Colonic mucosa (tissue), 4 donors: ENCODE measurements around the gene CCDC88C. TPM values are rescaled to one million over a fixed set of nuclear protein-coding genes. Genes with fewer than 3 reads are reported as not detected.

Source experiments
- DNase-seq: peaks from one replicate; pipeline ENCODE4 v3.0.0-alpha.2; 2020
- H3K27ac ChIP-seq: fragments of 200-600 bp; one replicate; pipeline ENCODE4 v1.8.0; 2021
- H3K27me3 ChIP-seq: fragments of 200-600 bp; one replicate; pipeline ENCODE4 v1.8.0; 2021
- H3K36me3 ChIP-seq: fragments of 200-600 bp; one replicate; pipeline ENCODE4 v1.8.0; 2021
- H3K4me1 ChIP-seq: fragments of 200-600 bp; one replicate; pipeline ENCODE4 v1.8.0; 2021; ENCODE audit warnings: mild to moderate bottlenecking
- H3K4me3 ChIP-seq: fragments of 200-600 bp; one replicate; pipeline ENCODE4 v1.8.0; 2021
- H3K9ac ChIP-seq, 2 donors: one replicate each; pipeline ENCODE4 v1.7.0; 2013; ENCODE audit warnings: control low read depth in 2 of 2, low read depth in 2 of 2, low read length in 2 of 2
- H3K9me3 ChIP-seq: fragments of 200-600 bp; one replicate; pipeline ENCODE4 v1.8.0; 2021
- CTCF ChIP-seq: fragments of 200-600 bp; IDR thresholded peaks from one replicate; pipeline ENCODE4 v1.8.0; 2022; ENCODE audit warnings: antibody characterized with exemption, mild to moderate bottlenecking
- intact Hi-C: fragments of 100-400 bp; cut with DNase I; formaldehyde crosslinking; loops from one replicate; pipeline ENCODE4 v1.14.1; 2022
- total RNA-seq, 2 donors: library from RNA; stranded (reverse); fragmentation: NEBNext Ultra II Directional in 1 of 2; extraction: Animal tissue kit (Norgen Biotek cat#: 25700) in 1 of 2; gene quantifications; one replicate each; pipeline ENCODE4 v1.2.1, GENCODE V29; 2021
- donor health status: healthy.
- donor health status: DM: no; HTN: no; CAD: no.
- donor health status: DM: no; HTN: no; CAD: no.

The CCDC88C gene
- total RNA-seq, 2 donors from 2014 or later: 45.6 to 48.0 TPM

GRCh38 chr14:91394105-91395081, 23.2 kb downstream of the CCDC88C start:
- DNase-seq: no peak
- Histone ChIP-seq H3K27me3 (no peaks in the 10 kb centered on the region), H3K36me3 (no peaks in the 10 kb centered on the region), H3K9ac (no peak overlapping the region), H3K27ac (no peak overlapping the region), H3K4me1 (peaks cover 29% of the 10 kb centered on the region), H3K9me3 (no peaks in the 10 kb centered on the region), H3K4me3 (no peak overlapping the region)
- intact Hi-C loops: no loop called here
- no peak for TF ChIP-seq CTCF

- H3K9me3 ChIP-seq: no peaks in the 10 kb centered on the region
- no peaks in the 10 kb centered on the region for H3K27me3 ChIP-seq
- no peaks in the 10 kb centered on the region for H3K36me3 ChIP-seq
- H3K9ac ChIP-seq: no peak overlapping the region
- H3K27ac ChIP-seq: no peak overlapping the region
- no peak overlapping the region for H3K4me3 ChIP-seq
- intact Hi-C loops: no loop called here
- DNase-seq: no peak
- H3K4me1 ChIP-seq: peaks cover 16% of the 10 kb centered on the region
- TF ChIP-seq CTCF: no peak
Observed at GRCh38 chr14:91392623-91393303, 24.9 kb downstream of the CCDC88C start.

- no peaks in the 10 kb centered on the region for H3K36me3 ChIP-seq
- intact Hi-C loops: no loop called here
- no peak overlapping the region for H3K4me3 ChIP-seq
- H3K4me1 ChIP-seq: peaks cover 4% of the 10 kb centered on the region
- no peaks in the 10 kb centered on the region for H3K27me3 ChIP-seq
- H3K9ac ChIP-seq: no peak overlapping the region
- H3K9me3 ChIP-seq: no peaks in the 10 kb centered on the region
- no peak for TF ChIP-seq CTCF
- DNase-seq: no peak
- no peak overlapping the region for H3K27ac ChIP-seq
Observed at GRCh38 chr14:91390165-91390778, 27.3 kb downstream of the CCDC88C start.

- TF ChIP-seq CTCF: no peak
- H3K36me3 ChIP-seq: no peaks in the 10 kb centered on the region
- no peak overlapping the region for H3K9ac ChIP-seq
- H3K4me1 ChIP-seq: peaks cover 4% of the 10 kb centered on the region
- intact Hi-C loops: no loop called here
- no peaks in the 10 kb centered on the region for H3K9me3 ChIP-seq
- H3K27me3 ChIP-seq: no peaks in the 10 kb centered on the region
- H3K27ac ChIP-seq: peak overlapping the region; percentile 24
- no peak for DNase-seq
- no peak overlapping the region for H3K4me3 ChIP-seq
Observed at GRCh38 chr14:91389150-91389549, 28.5 kb downstream of the CCDC88C start.

- no peaks in the 10 kb centered on the region for H3K36me3 ChIP-seq
- intact Hi-C loops: no loop called here
- no peaks in the 10 kb centered on the region for H3K9me3 ChIP-seq
- TF ChIP-seq CTCF: no peak
- peak overlapping the region; percentile 37 for H3K27ac ChIP-seq
- H3K9ac ChIP-seq: peak overlapping the region in 1 of 2 donors; percentile 8
- DNase-seq: no peak
- H3K27me3 ChIP-seq: no peaks in the 10 kb centered on the region
- no peak overlapping the region for H3K4me3 ChIP-seq
- peaks cover 4% of the 10 kb centered on the region for H3K4me1 ChIP-seq
Observed at GRCh38 chr14:91388551-91388975, 29.1 kb downstream of the CCDC88C start.
